ENCODE data around the gene BCL11B.

BCL11B gene

DNA sequence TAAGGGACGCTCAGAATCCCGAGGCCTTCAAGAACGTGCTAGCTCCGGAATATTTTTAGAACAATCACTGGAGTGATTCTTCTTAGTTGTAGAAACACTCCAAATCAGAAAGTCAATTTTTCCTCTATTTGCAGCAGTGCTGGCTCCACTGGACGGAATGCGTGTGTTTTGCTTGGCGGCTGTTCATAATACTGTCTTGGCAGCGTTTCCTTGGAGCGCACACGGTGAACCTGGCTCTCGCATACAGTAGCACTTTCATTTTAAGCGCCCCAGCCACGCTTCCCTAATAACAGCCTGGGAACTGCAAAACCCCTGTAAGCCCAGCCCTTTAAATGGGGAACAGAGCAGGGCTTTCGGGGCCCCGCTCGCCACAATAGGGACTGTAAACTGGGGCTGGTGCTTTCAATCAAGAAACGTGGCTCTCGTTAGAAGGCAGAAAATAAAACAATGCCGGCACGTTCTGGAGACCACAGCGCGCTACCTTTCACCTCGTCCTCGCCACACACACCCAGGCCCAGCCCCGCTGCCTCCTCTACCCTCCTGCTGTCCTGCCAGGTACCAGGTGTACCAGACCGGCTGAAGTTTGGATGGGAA is 79.9 kb downstream of the BCL11B start:
- DNase-seq: no peak
- Histone ChIP-seq H3K27me3 (ENCODE audit: control insufficient read depth in 1 of 2, insufficient read depth in 1 of 2, low read length in 2 of 2) (peaks cover 0 to 32% of the 10 kb centered on the region in 2 experiments), H2BK5ac (ENCODE audit: low read depth, low read length, poor library complexity, severe bottlenecking) (no peak overlapping the region), H3K79me1 (replicated peaks; ENCODE audit: low read length, poor library complexity, severe bottlenecking) (no peaks in the 10 kb centered on the region), H3K23ac (ENCODE audit: low read length in 2 of 2) (no peak overlapping the region), H3K36me3 (ENCODE audit: control insufficient read depth in 1 of 2, insufficient read depth in 2 of 2, low read depth in 1 of 2, low read length in 2 of 2) (no peaks in the 10 kb centered on the region), H3K4ac (ENCODE audit: low read depth in 1 of 2, low read length in 2 of 2) (no peak overlapping the region), H3K18ac (ENCODE audit: low read depth in 1 of 2, low read length in 2 of 2) (no peak overlapping the region), H3K4me2 (ENCODE audit: low read length, poor library complexity, severe bottlenecking) (no peak overlapping the region), H4K8ac (ENCODE audit: low read length) (no peak overlapping the region), H2BK12ac (ENCODE audit: low read length in 2 of 2) (no peak overlapping the region), H2AFZ (ENCODE audit: low read depth, low read length) (no peak overlapping the region), H3K9me3 (ENCODE audit: control insufficient read depth, low read length) (no peaks in the 10 kb centered on the region), H3K9ac (ENCODE audit: low read length) (peak overlapping the region; percentile 72), H2BK120ac (ENCODE audit: low read depth, low read length) (no peak overlapping the region), H4K91ac (ENCODE audit: low read length) (no peak overlapping the region), H3K27ac (ENCODE audit: low read length, poor library complexity, severe bottlenecking) (no peak overlapping the region), H2BK15ac (ENCODE audit: low read depth, poor library complexity, severe bottlenecking) (no peak overlapping the region), H2AK5ac (ENCODE audit: low read length, severe bottlenecking) (no peak overlapping the region), H3K4me1 (ENCODE audit: control insufficient read depth, insufficient read depth, low read depth, low read length) (no peaks in the 10 kb centered on the region), H3K14ac (ENCODE audit: low read length in 2 of 2) (no peak overlapping the region), H3K4me3 (ENCODE audit: insufficient read depth in 1 of 2, low read depth in 1 of 2, low read length in 2 of 2) (peak overlapping the region in 1 of 2 experiments; percentile 74)
- WGBS: 89% methylated on average over 22 of the region's 26 CpGs

DNA sequence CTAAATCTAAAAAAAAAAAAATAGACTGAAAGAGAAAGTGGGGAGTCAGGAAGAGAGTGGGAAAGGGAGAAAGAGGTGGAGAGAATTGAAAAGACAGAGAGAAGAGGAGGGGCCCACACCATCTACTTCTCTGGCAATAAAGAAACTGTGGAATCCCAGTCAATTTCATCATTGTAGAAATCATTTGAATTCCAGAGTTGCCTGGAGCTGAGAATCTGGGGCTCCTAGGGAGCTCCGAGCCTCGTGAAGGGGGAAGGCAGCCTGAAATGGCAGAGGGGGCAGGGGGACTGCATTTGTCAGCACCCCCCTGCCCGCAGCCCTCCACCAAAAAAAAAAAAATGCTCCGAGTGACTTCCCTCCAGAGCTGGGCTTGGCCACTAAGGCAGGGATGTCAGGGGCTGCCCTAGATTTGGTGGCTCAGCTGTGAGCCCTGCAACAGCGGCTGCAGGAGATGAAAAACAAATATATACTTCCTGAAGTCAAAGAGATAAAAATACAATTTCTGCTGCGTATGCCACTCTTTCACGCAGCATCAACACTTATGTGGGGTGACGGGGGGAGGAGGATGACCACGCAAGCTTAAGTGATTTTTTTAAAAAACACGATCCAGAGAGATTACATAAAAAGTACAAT is 80.5 kb downstream of the BCL11B start:
- H2AK5ac ChIP-seq (ENCODE audit: low read length, severe bottlenecking): no peak overlapping the region
- H2BK5ac ChIP-seq (ENCODE audit: low read depth, low read length, poor library complexity, severe bottlenecking): no peak overlapping the region
- H3K4me1 ChIP-seq (ENCODE audit: control insufficient read depth, insufficient read depth, low read depth, low read length): no peaks in the 10 kb centered on the region
- 68% methylated on average over 9 of the region's 10 CpGs for WGBS
- no peak overlapping the region for H2BK120ac ChIP-seq (ENCODE audit: low read depth, low read length)
- no peak overlapping the region for H4K91ac ChIP-seq (ENCODE audit: low read length)
- no peak overlapping the region for H3K23ac ChIP-seq (ENCODE audit: low read length in 2 of 2)
- no peak overlapping the region for H4K8ac ChIP-seq (ENCODE audit: low read length)
- peak overlapping the region; percentile 72 for H3K9ac ChIP-seq (ENCODE audit: low read length)
- H3K4me2 ChIP-seq (ENCODE audit: low read length, poor library complexity, severe bottlenecking): no peak overlapping the region
- H3K36me3 ChIP-seq (ENCODE audit: control insufficient read depth in 1 of 2, insufficient read depth in 2 of 2, low read depth in 1 of 2, low read length in 2 of 2): no peaks in the 10 kb centered on the region
- no peaks in the 10 kb centered on the region for H3K9me3 ChIP-seq (ENCODE audit: control insufficient read depth, low read length)
- peaks cover 0 to 30% of the 10 kb centered on the region in 2 experiments for H3K27me3 ChIP-seq (ENCODE audit: control insufficient read depth in 1 of 2, insufficient read depth in 1 of 2, low read length in 2 of 2)
- H2AFZ ChIP-seq (ENCODE audit: low read depth, low read length): no peak overlapping the region
- H3K27ac ChIP-seq (ENCODE audit: low read length, poor library complexity, severe bottlenecking): no peak overlapping the region
- H3K14ac ChIP-seq (ENCODE audit: low read length in 2 of 2): no peak overlapping the region
- H3K4ac ChIP-seq (ENCODE audit: low read depth in 1 of 2, low read length in 2 of 2): no peak overlapping the region
- H3K18ac ChIP-seq (ENCODE audit: low read depth in 1 of 2, low read length in 2 of 2): no peak overlapping the region
- peak overlapping the region in 1 of 2 experiments; percentile 74 for H3K4me3 ChIP-seq (ENCODE audit: insufficient read depth in 1 of 2, low read depth in 1 of 2, low read length in 2 of 2)
- H2BK15ac ChIP-seq (ENCODE audit: low read depth, poor library complexity, severe bottlenecking): no peak overlapping the region
- H2BK12ac ChIP-seq (ENCODE audit: low read length in 2 of 2): no peak overlapping the region
- DNase-seq: no peak
- H3K79me1 ChIP-seq (replicated peaks; ENCODE audit: low read length, poor library complexity, severe bottlenecking): no peaks in the 10 kb centered on the region

DNA sequence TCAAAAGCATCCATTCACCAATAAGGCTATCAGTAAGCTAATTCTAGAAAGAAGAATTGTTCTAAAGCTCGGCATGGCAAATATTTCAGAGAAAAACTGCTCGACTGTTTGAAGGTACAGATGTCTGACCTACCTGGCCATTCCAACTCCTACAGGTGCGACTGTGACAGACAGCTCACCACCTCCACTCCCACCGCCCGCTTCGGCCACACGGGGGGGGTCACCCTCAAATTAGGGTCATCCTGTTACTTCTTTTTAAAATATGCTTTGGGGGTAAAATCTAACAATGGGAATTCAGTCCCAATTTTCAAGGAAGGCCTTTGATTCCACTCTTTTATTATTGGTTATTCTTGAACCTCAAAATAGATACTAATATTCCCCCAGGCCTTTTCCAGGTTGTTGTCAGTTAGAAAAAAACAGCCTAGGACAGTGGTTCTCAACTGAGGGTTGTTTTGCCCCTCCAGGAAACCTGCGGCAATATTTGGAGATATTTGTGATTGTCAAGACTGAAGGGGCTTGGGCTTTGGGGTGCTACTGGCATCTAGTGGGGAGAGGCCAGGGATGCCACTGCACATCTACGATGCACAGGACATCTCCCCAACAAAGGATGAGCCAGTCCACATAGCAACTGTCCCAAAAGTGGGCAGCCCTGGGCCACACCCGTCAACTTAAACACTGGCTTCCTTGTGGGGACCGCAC is 81.2 kb downstream of the BCL11B start:
- no peak overlapping the region for H2BK15ac ChIP-seq (ENCODE audit: low read depth, poor library complexity, severe bottlenecking)
- H2BK12ac ChIP-seq (ENCODE audit: low read length in 2 of 2): no peak overlapping the region
- no peaks in the 10 kb centered on the region for H3K79me1 ChIP-seq (replicated peaks; ENCODE audit: low read length, poor library complexity, severe bottlenecking)
- H3K27ac ChIP-seq (ENCODE audit: low read length, poor library complexity, severe bottlenecking): no peak overlapping the region
- no peaks in the 10 kb centered on the region for H3K4me1 ChIP-seq (ENCODE audit: control insufficient read depth, insufficient read depth, low read depth, low read length)
- no peak overlapping the region for H2BK120ac ChIP-seq (ENCODE audit: low read depth, low read length)
- no peak overlapping the region for H2AK5ac ChIP-seq (ENCODE audit: low read length, severe bottlenecking)
- H3K36me3 ChIP-seq (ENCODE audit: control insufficient read depth in 1 of 2, insufficient read depth in 2 of 2, low read depth in 1 of 2, low read length in 2 of 2): no peaks in the 10 kb centered on the region
- DNase-seq: no peak
- no peak overlapping the region for H3K9ac ChIP-seq (ENCODE audit: low read length)
- H3K23ac ChIP-seq (ENCODE audit: low read length in 2 of 2): no peak overlapping the region
- no peak overlapping the region for H3K18ac ChIP-seq (ENCODE audit: low read depth in 1 of 2, low read length in 2 of 2)
- H3K14ac ChIP-seq (ENCODE audit: low read length in 2 of 2): no peak overlapping the region
- no peaks in the 10 kb centered on the region for H3K9me3 ChIP-seq (ENCODE audit: control insufficient read depth, low read length)
- no peak overlapping the region for H2BK5ac ChIP-seq (ENCODE audit: low read depth, low read length, poor library complexity, severe bottlenecking)
- WGBS: 85% methylated on average over 6 of the region's 11 CpGs
- H4K91ac ChIP-seq (ENCODE audit: low read length): no peak overlapping the region
- peaks cover 0 to 31% of the 10 kb centered on the region in 2 experiments for H3K27me3 ChIP-seq (ENCODE audit: control insufficient read depth in 1 of 2, insufficient read depth in 1 of 2, low read length in 2 of 2)
- no peak overlapping the region for H3K4ac ChIP-seq (ENCODE audit: low read depth in 1 of 2, low read length in 2 of 2)
- H3K4me3 ChIP-seq (ENCODE audit: insufficient read depth in 1 of 2, low read depth in 1 of 2, low read length in 2 of 2): no peak overlapping the region
- H2AFZ ChIP-seq (ENCODE audit: low read depth, low read length): no peak overlapping the region
- H3K4me2 ChIP-seq (ENCODE audit: low read length, poor library complexity, severe bottlenecking): no peak overlapping the region
- no peak overlapping the region for H4K8ac ChIP-seq (ENCODE audit: low read length)

DNA sequence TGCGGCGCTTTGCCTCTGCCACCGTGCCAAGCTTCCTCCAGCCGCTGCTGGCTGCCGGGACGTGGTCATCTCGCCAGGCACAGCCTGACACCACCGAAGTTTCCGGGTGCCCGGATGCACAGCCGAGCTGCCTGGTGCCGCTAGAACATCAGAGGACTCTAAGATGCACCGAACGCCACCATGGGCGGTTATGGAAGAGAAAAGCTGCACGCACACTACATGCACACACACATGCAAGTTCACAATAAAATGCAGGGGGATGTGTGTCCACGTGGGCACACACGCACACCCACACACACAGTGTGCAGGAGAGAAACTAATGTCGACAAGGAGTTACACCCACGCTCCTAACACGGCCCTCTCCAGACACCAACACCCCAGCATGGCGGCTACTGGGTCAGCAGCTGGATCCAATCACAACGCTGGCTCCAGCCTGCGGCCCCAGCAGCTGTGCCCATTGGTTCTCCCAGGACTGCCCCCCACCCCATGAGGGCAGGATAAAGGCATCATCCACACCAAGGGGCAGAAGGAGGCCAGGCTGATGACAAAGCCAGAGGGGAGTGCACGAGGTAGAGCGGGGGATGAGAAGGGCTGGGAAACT is 82.7 kb downstream of the BCL11B start:
- H3K4me1 ChIP-seq (ENCODE audit: control insufficient read depth, insufficient read depth, low read depth, low read length): no peaks in the 10 kb centered on the region
- no peak overlapping the region for H3K4ac ChIP-seq (ENCODE audit: low read depth in 1 of 2, low read length in 2 of 2)
- H3K4me2 ChIP-seq (ENCODE audit: low read length, poor library complexity, severe bottlenecking): no peak overlapping the region
- H4K91ac ChIP-seq (ENCODE audit: low read length): no peak overlapping the region
- no peak overlapping the region for H2BK15ac ChIP-seq (ENCODE audit: low read depth, poor library complexity, severe bottlenecking)
- H3K18ac ChIP-seq (ENCODE audit: low read depth in 1 of 2, low read length in 2 of 2): no peak overlapping the region
- no peaks in the 10 kb centered on the region for H3K36me3 ChIP-seq (ENCODE audit: control insufficient read depth in 1 of 2, insufficient read depth in 2 of 2, low read depth in 1 of 2, low read length in 2 of 2)
- no peaks in the 10 kb centered on the region for H3K9me3 ChIP-seq (ENCODE audit: control insufficient read depth, low read length)
- H3K23ac ChIP-seq (ENCODE audit: low read length in 2 of 2): no peak overlapping the region
- no peak overlapping the region for H2BK5ac ChIP-seq (ENCODE audit: low read depth, low read length, poor library complexity, severe bottlenecking)
- no peak for DNase-seq
- peaks cover 0 to 27% of the 10 kb centered on the region in 2 experiments for H3K27me3 ChIP-seq (ENCODE audit: control insufficient read depth in 1 of 2, insufficient read depth in 1 of 2, low read length in 2 of 2)
- no peak overlapping the region for H3K27ac ChIP-seq (ENCODE audit: low read length, poor library complexity, severe bottlenecking)
- 89% methylated on average over 26 of the region's 26 CpGs for WGBS
- H2AK5ac ChIP-seq (ENCODE audit: low read length, severe bottlenecking): no peak overlapping the region
- H3K4me3 ChIP-seq (ENCODE audit: insufficient read depth in 1 of 2, low read depth in 1 of 2, low read length in 2 of 2): no peak overlapping the region
- no peaks in the 10 kb centered on the region for H3K79me1 ChIP-seq (replicated peaks; ENCODE audit: low read length, poor library complexity, severe bottlenecking)
- no peak overlapping the region for H3K14ac ChIP-seq (ENCODE audit: low read length in 2 of 2)
- no peak overlapping the region for H2BK120ac ChIP-seq (ENCODE audit: low read depth, low read length)
- H4K8ac ChIP-seq (ENCODE audit: low read length): no peak overlapping the region
- H2BK12ac ChIP-seq (ENCODE audit: low read length in 2 of 2): no peak overlapping the region
- no peak overlapping the region for H3K9ac ChIP-seq (ENCODE audit: low read length)
- no peak overlapping the region for H2AFZ ChIP-seq (ENCODE audit: low read depth, low read length)

Data from mesenchymal stem cell (in vitro differentiated cells and primary cell).